Colon (tissue), 2 donors: Measurements from ENCODE around the gene MSGN1.

Source experiments
- FAIRE-seq: peaks from 2 replicates; lab custom pipeline; 2012; peaks lifted over from hg19 to GRCh38; lab: Jason Lieb, UNC
- donor health status: control.
- donor health status: control.

MSGN1 gene

DNA sequence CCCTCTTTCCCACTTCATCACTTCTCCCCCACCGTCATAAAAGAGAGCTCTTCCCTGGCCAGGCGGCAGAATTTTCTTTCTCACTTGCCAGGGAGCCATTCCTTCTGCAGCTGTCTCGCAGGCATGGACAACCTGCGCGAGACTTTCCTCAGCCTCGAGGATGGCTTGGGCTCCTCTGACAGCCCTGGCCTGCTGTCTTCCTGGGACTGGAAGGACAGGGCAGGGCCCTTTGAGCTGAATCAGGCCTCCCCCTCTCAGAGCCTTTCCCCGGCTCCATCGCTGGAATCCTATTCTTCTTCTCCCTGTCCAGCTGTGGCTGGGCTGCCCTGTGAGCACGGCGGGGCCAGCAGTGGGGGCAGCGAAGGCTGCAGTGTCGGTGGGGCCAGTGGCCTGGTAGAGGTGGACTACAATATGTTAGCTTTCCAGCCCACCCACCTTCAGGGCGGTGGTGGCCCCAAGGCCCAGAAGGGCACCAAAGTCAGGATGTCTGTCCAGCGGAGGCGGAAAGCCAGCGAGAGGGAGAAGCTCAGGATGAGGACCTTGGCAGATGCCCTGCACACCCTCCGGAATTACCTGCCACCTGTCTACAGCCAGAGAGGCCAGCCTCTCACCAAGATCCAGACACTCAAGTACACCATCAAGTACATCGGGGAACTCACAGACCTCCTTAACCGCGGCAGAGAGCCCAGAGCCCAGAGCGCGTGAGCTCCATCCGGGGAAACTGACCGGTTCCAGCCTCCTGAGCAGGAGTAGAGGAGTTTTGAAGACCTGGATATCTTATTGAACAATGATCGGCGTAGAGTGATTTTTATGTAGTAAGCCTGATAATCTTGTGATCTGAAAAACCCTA lies at the start of gene MSGN1:
TSS of gene MSGN1 (plus strand) at position 65 of the 850 bp plus-strand sequence. CDS start at position 124, 59 bp downstream.
- FAIRE-seq = no peak

GRCh38 chr2:17768894-17769293 lies 47.4 kb upstream of the MSGN1 start:
- no peak for FAIRE-seq

DNA sequence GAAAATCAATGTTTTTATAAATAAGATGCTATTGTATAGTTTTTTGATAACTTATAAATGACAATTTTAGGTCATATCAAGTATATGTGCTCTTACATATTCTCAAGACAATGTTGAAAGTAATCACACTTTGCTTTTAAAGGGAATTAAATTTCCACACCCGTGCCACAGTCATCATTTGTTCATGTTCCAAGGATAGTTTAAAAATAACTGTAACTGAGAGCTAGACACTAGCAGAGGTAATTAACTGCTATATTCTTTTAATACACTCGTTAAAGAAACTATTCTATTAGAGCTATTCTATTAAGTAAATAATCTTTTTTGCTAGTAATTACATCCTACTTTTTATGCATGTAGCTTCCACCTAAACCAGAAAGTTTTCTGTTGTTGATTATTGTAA lies 44.3 kb upstream of the MSGN1 start:
- no peak for FAIRE-seq

- FAIRE-seq = no peak
These were observed 43.7 kb upstream of the MSGN1 start for GRCh38 chr2:17772532-17772931.

DNA sequence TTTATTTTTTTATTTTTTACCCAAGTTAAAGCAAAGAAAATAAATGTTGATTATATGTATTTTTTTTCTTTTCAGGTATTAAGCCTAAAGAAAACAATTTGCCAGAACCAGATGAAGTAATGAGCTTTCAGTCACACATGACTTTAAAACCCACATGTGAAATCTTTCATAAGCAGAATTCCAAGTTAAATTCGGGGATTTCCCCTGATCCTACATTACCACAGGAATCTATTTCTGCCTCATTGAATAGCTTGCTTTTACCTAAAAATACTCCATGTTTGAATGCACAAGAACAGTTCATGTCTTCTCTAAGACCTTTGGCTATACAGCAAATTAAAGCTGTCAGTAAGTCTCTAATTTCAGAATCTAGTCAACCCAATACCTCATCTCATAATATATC lies 35.7 kb upstream of the MSGN1 start:
- no peak for FAIRE-seq

GRCh38 chr2:17781482-17781881 lies 34.8 kb upstream of the MSGN1 start:
- no peak for FAIRE-seq

DNA sequence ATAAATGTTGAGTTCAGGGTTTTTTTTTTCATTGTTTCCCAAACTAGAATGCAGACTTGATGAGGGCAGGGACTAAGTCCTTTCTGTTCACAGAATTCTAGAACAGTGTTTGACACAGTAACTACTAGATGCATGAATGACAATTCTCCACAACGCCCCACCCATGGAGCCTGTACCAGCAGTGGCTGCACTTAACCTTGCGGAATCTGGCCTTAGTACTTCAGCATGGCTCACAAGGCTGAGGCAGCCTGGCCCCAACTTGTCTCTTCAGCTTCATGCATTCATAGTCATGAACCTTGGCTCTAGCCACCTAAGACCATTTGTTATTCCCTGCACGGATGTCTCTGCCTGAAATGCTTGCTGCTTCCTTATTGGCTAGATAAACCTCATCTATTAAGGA lies 29.5 kb upstream of the MSGN1 start:
- FAIRE-seq = no peak

- FAIRE-seq = no peak
These were observed 27.5 kb upstream of the MSGN1 start for GRCh38 chr2:17788773-17789172.

- no peak for FAIRE-seq
These were observed 25.7 kb upstream of the MSGN1 start for GRCh38 chr2:17790536-17790935.

GRCh38 chr2:17791121-17791816 lies 25.0 kb upstream of the MSGN1 start:
- no peak for FAIRE-seq

GRCh38 chr2:17791817-17792130 lies 24.5 kb upstream of the MSGN1 start:
- FAIRE-seq = no peak

GRCh38 chr2:17792515-17792914 lies 23.7 kb upstream of the MSGN1 start:
- no peak for FAIRE-seq

DNA sequence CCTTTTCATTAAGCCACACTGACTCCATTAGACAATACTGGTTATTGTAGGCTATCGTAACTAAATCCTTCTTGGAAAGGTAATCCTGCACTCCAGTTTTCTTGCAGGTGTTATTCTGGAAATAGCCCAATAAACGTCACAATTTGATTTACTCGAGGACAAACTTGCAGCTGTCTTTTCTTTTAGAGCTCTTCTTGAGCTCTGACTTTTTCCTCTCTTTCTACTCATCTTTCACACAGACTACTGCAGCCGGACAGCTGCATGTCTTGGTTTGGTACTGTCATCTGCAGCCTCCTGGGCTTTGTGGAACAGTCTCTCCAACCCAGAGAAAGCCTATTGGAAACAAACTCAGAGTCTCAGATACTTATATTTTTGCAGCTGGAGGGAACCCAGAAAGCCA lies 23.0 kb upstream of the MSGN1 start:
- no peak for FAIRE-seq

- FAIRE-seq = no peak
These were observed 22.4 kb upstream of the MSGN1 start for GRCh38 chr2:17793803-17794354.

DNA sequence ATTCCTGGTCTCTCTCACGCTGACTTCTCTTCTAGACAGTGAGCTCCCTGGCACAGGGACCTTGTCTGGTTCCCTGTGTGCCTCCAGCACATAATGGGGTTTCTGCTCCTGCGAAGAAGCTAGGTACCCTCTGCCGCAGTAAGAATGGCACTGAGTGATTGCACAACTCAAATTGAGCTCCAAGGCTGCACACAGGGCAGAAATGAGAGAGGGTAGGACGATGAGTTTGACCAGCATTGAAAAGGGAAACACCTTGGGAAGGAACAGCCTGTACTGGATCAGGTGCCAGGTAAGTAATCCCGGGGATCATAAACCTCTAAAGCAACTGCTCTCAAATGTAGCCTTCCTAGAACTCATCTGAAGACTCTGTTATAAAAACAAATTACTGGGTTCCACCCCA lies 21.0 kb upstream of the MSGN1 start:
- FAIRE-seq = no peak

GRCh38 chr2:17798338-17798737 lies 17.9 kb upstream of the MSGN1 start:
- no peak for FAIRE-seq

GRCh38 chr2:17799301-17800120 lies 16.7 kb upstream of the MSGN1 start:
- no peak for FAIRE-seq

GRCh38 chr2:17800219-17800618 lies 16.0 kb upstream of the MSGN1 start:
- no peak for FAIRE-seq

DNA sequence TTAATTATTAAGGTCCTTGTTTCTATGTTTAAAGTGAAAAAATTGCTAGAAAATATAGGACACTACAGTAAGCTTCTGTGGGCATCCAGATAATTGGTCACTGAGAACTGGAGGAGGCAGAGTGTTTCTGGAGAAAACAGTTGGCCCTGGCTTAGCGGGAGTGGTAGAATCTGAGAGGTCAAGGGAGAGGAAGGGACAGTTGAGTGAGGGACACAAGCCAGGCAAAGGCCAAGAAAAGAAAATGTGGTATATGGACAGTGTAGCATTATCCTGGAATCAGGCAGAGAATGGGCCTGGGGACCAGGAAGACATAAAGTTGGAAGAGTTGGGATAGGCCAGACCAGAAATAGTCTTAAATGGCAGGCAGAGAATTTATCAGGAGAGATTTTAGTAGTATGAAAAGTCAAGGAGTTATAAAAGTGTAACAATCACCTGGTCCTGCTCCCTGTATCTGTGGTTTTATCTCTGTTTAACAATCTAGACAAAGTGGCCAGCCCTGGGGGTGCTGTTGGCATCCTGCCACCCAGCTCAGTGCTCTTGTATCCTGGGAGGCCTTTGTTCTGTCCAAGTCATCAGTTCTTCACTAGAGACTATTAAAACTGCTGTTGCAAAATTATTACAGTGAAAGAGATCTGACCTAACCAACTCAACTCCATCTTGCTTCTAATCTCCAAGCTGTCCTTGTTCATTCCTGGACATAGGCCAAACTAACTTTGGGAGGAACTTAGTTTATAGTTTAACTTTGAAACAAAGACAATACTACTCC lies 15.4 kb upstream of the MSGN1 start:
- FAIRE-seq = no peak

- FAIRE-seq = no peak
These were observed 12.8 kb upstream of the MSGN1 start for GRCh38 chr2:17803497-17803896.

- no peak for FAIRE-seq
These were observed 11.9 kb upstream of the MSGN1 start for GRCh38 chr2:17804358-17804757.

- no peak for FAIRE-seq
These were observed 11.1 kb upstream of the MSGN1 start for GRCh38 chr2:17805166-17805565.
